HG02973 (cell line): ENCODE data around the gene TOR4A.
"Not testable (repeated sequence)": the region's sequence is repeated elsewhere in the genome, so short reads cannot be mapped to it uniquely, and the experiment has no call there.

Experiments used
- ATAC-seq: cut with Tn5 transposase; IDR thresholded peaks from one replicate; pipeline ENCODE4 v1.9.1; 2021; ENCODE audit warnings: moderate library complexity; ENCODE audit not compliant: unreplicated experiment

The TOR4A gene

GRCh38 chr9:137237759-137238726 is 39.5 kb upstream of the TOR4A start:
- ATAC-seq: no peak

- ATAC-seq: not testable (repeated sequence)
Measured at GRCh38 chr9:137239541-137240200, 37.9 kb upstream of the TOR4A start.

- ATAC-seq: peak; percentile 18
Measured at GRCh38 chr9:137240318-137240840, 37.1 kb upstream of the TOR4A start.

GRCh38 chr9:137240841-137241489 is 36.6 kb upstream of the TOR4A start, which contains the start of gene TUBB4B:
TUBB4B (plus strand) TSS chr9:137241287; CDS start chr9:137241361, 74 bp downstream.
- ATAC-seq: peak; percentile 59

GRCh38 chr9:137241490-137242268 is 35.8 kb upstream of the TOR4A start:
- ATAC-seq: peak; percentile 5

- ATAC-seq: no peak
Measured at GRCh38 chr9:137242269-137243203, 35.0 kb upstream of the TOR4A start.

- not testable (repeated sequence) for ATAC-seq
Measured at GRCh38 chr9:137243266-137243625, 34.3 kb upstream of the TOR4A start.

GRCh38 chr9:137243626-137244485 is 33.7 kb upstream of the TOR4A start:
- no peak for ATAC-seq

- ATAC-seq: no peak
Measured at GRCh38 chr9:137244486-137245449, 32.8 kb upstream of the TOR4A start.

- no peak for ATAC-seq
Measured at GRCh38 chr9:137245450-137246421, 31.8 kb upstream of the TOR4A start.

- ATAC-seq: no peak
Measured at GRCh38 chr9:137247135-137247915, 30.2 kb upstream of the TOR4A start.

- ATAC-seq: no peak
Measured at GRCh38 chr9:137247916-137248175, 29.7 kb upstream of the TOR4A start.

- ATAC-seq: no peak
Measured at GRCh38 chr9:137250329-137251193, 27.0 kb upstream of the TOR4A start.

- no peak for ATAC-seq
Measured at GRCh38 chr9:137251194-137251461, 26.4 kb upstream of the TOR4A start, which contains the start of gene STPG3. STPG3 (plus strand) TSS chr9:137251286; CDS start chr9:137251287, 1 bp downstream.
